ENCODE data around the gene KAT6B. TPM values are rescaled to one million over a fixed set of nuclear protein-coding genes. Genes with fewer than 3 reads are reported as not detected.

Gene KAT6B
- total RNA-seq, 6 experiments from 2014 or later = 17.8 to 27.5 (median 23.6) TPM

DNA sequence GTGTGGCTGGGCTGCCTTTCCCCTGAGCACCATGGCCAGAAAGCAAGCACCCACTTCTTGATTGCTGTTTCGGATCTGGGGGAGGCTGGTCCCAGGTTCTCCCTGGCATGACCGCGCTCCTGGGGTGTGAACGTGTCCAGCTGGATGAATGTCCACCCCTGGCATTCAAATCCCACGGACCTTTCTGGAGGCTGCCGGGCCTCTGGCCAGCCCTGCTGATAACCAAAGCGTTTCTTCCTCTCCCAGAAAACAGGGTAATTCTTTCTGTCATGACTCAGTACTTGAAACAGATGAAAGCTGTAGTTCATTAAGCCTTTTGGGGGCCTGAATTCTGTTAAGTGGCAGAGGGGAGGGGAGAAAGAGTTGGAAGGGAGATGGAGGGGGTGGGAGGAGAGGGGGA lies 211.9 kb downstream of the KAT6B start:
- Mint-ChIP-seq H3K4me1 (ENCODE audit: low read depth) (peaks cover 39% of the 10 kb centered on the region), H3K27me3 (ENCODE audit: insufficient read depth) (peaks cover 4% of the 10 kb centered on the region), H3K4me3 (no peak overlapping the region), H3K36me3 (ENCODE audit: low read depth) (peaks cover 17% of the 10 kb centered on the region), H3K9me3 (no peaks in the 10 kb centered on the region), H3K27ac (peak overlapping the region; percentile 59; the same call in 1 of the 2 replicates)
- no peak for TF ChIP-seq CTCF (IDR thresholded peaks at IDR 0.05)
- peak; percentile 40 for DNase-seq

GRCh38 chr10:75040576-75040975 lies 214.2 kb downstream of the KAT6B start:
- Mint-ChIP-seq H3K9me3 (no peaks in the 10 kb centered on the region), H3K4me1 (ENCODE audit: low read depth) (peaks cover 26% of the 10 kb centered on the region), H3K27ac (no peak overlapping the region), H3K36me3 (ENCODE audit: low read depth) (no peaks in the 10 kb centered on the region), H3K4me3 (no peak overlapping the region), H3K27me3 (ENCODE audit: insufficient read depth) (peaks cover 1% of the 10 kb centered on the region)
- no peak for TF ChIP-seq CTCF (IDR thresholded peaks at IDR 0.05)
- DNase-seq = no peak

GRCh38 chr10:75042292-75042974 lies 216.0 kb downstream of the KAT6B start:
- peaks cover 21% of the 10 kb centered on the region for H3K4me1 Mint-ChIP-seq (ENCODE audit: low read depth)
- H3K36me3 Mint-ChIP-seq (ENCODE audit: low read depth) = no peaks in the 10 kb centered on the region
- peak overlapping the region; percentile 77 for H3K27ac Mint-ChIP-seq
- no peak overlapping the region for H3K4me3 Mint-ChIP-seq
- peaks cover 1% of the 10 kb centered on the region for H3K27me3 Mint-ChIP-seq (ENCODE audit: insufficient read depth)
- TF ChIP-seq CTCF (IDR thresholded peaks at IDR 0.05) = no peak
- no peaks in the 10 kb centered on the region for H3K9me3 Mint-ChIP-seq
- DNase-seq = peak; percentile 86

GRCh38 chr10:75043256-75044131 lies 217.1 kb downstream of the KAT6B start:
- Mint-ChIP-seq H3K4me1 (ENCODE audit: low read depth) (peaks cover 16% of the 10 kb centered on the region), H3K36me3 (ENCODE audit: low read depth) (no peaks in the 10 kb centered on the region), H3K27ac (no peak overlapping the region; the same call in 1 of the 2 replicates), H3K9me3 (no peaks in the 10 kb centered on the region), H3K4me3 (no peak overlapping the region), H3K27me3 (ENCODE audit: insufficient read depth) (peaks cover 1% of the 10 kb centered on the region)
- no peak for DNase-seq
- no peak for TF ChIP-seq CTCF (IDR thresholded peaks at IDR 0.05)

- Mint-ChIP-seq H3K27ac (no peak overlapping the region), H3K36me3 (ENCODE audit: low read depth) (no peaks in the 10 kb centered on the region), H3K27me3 (ENCODE audit: insufficient read depth) (peaks cover 1% of the 10 kb centered on the region), H3K4me3 (no peak overlapping the region), H3K4me1 (ENCODE audit: low read depth) (no peaks in the 10 kb centered on the region), H3K9me3 (no peaks in the 10 kb centered on the region)
- no peak for DNase-seq
- no peak for TF ChIP-seq CTCF (IDR thresholded peaks at IDR 0.05)
These were observed 222.3 kb downstream of the KAT6B start for GRCh38 chr10:75048669-75049098.
